OCI-LY7 (cell line): ENCODE measurements around the gene SLC6A7. TPM values are rescaled to one million over a fixed set of nuclear protein-coding genes. Genes with fewer than 3 reads are reported as not detected.

Experiments used
- BruUV-seq: library from RNA; stranded (reverse); fragments of 400-500 nt; replicated peaks from 2 replicates; lab custom pipeline; 2021; lab: Mats Ljungman, UMichigan
- CTCF ChIA-PET: fragments of 300-600 bp; sonication (Branson Sonifier 250); formaldehyde crosslinking; loops from one replicate; lab custom pipeline; 2022; ENCODE audit warnings: antibody characterized with exemption; ENCODE audit not compliant: unreplicated experiment; lab: Charles Lee
- POLR2A ChIA-PET: fragments of 300-600 bp; sonication (Branson Sonifier 250); formaldehyde crosslinking; loops from one replicate; lab custom pipeline; 2022; ENCODE audit warnings: antibody characterized with exemption; lab: Charles Lee
- DNase-seq: peaks from one replicate; pipeline ENCODE4 v3.0.0-alpha.2; 2015; ENCODE audit warnings: low spot score
- H2AFZ ChIP-seq: fragments of 200-600 bp; sonication (generic), shearing (Covaris generic); 2 replicates; pipeline ENCODE4 v1.6.1; 2014; ENCODE audit warnings: mild to moderate bottlenecking, antibody characterized with exemption, low read length, moderate library complexity
- H3K27ac ChIP-seq: fragments of 200-600 bp; sonication (generic); 2 replicates; pipeline ENCODE4 v1.5.1; 2014; ENCODE audit warnings: mixed run types, low read depth, mild to moderate bottlenecking, moderate library complexity, low read length, inconsistent platforms; ENCODE audit not compliant: poor library complexity, severe bottlenecking
- H3K36me3 ChIP-seq: fragments of 200-600 bp; sonication (generic); 2 replicates; pipeline ENCODE4 v1.6.1; 2014; ENCODE audit warnings: mild to moderate bottlenecking, antibody characterized with exemption, low read length, moderate library complexity, mixed read lengths; ENCODE audit not compliant: insufficient read depth
- H3K4me1 ChIP-seq: fragments of 200-600 bp; sonication (generic); 2 replicates; pipeline ENCODE4 v1.5.1; 2014; ENCODE audit warnings: mild to moderate bottlenecking, low read length; ENCODE audit not compliant: insufficient read depth, poor library complexity, severe bottlenecking
- H3K4me2 ChIP-seq: fragments of 200-600 bp; sonication (generic); 2 replicates; pipeline ENCODE4 v1.6.1; 2014; ENCODE audit warnings: mild to moderate bottlenecking, low read length
- H3K4me3 ChIP-seq: fragments of 200-600 bp; sonication (generic); 2 replicates; pipeline ENCODE4 v1.5.1; 2014; ENCODE audit warnings: mild to moderate bottlenecking, low read depth, low read length; ENCODE audit not compliant: poor library complexity, severe bottlenecking
- H3K79me2 ChIP-seq: fragments of 200-600 bp; sonication (generic); 2 replicates; pipeline ENCODE4 v1.6.1; 2016; ENCODE audit warnings: low read depth, mild to moderate bottlenecking, low read length, moderate library complexity, mixed read lengths; ENCODE audit not compliant: insufficient read depth
- H3K9me2 ChIP-seq: fragments of 200-600 bp; sonication (generic); 2 replicates; pipeline ENCODE4 v1.6.1; 2016; ENCODE audit warnings: mild to moderate bottlenecking, low read length, mixed read lengths; ENCODE audit not compliant: insufficient read depth
- H3K9me3 ChIP-seq: fragments of 200-600 bp; sonication (generic); 2 replicates; pipeline ENCODE4 v1.6.1; 2014; ENCODE audit warnings: mild to moderate bottlenecking, mixed run types, low read length, mixed read lengths
- H4K20me1 ChIP-seq: fragments of 200-600 bp; sonication (generic); 2 replicates; pipeline ENCODE4 v1.6.1; 2014; ENCODE audit warnings: mild to moderate bottlenecking, antibody characterized with exemption, low read length, moderate library complexity, mixed read lengths; ENCODE audit not compliant: insufficient read depth
- CTCF ChIP-seq: fragments of 200-600 bp; sonication (generic); conservative IDR thresholded peaks from 2 replicates; pipeline ENCODE4 v1.5.1; 2014; ENCODE audit warnings: mild to moderate bottlenecking, antibody characterized with exemption, low read length, moderate library complexity, mixed read lengths
- EZH2phosphoT487 ChIP-seq: fragments of 200-600 bp; sonication (generic); IDR thresholded peaks from 2 replicates; pipeline ENCODE4 v1.6.1; 2018; ENCODE audit warnings: low read depth, borderline replicate concordance, mild to moderate bottlenecking, mixed run types, antibody characterized with exemption, low read length, moderate library complexity, mixed read lengths
- intact Hi-C: fragments of 100-400 bp; cut with micrococcal nuclease; formaldehyde crosslinking; loops from one replicate; pipeline ENCODE4 v1.10.0; 2022; ENCODE audit not compliant: unreplicated experiment
- total RNA-seq, 2 experiments: library from RNA; depleted of rRNA in 1 of 2; stranded (reverse); fragments of >200 nt in 1 of 2; shearing (Covaris generic) in 1 of 2; gene quantifications; 2 replicates each; pipeline ENCODE4 v1.2.3, GENCODE V29; 2014 to 2022

The SLC6A7 gene
- total RNA-seq, 2 experiments from 2014 or later = not detected

GRCh38 chr5:150222906-150223305, 33.0 kb downstream of the SLC6A7 start:
- CTCF ChIA-PET = interaction anchor here (0.7 kb wide), 1 partner anchor 29 kb away, joined by 4 read pairs; no protein-coding TSS in a partner anchor

GRCh38 chr5:150223474-150223873, 33.6 kb downstream of the SLC6A7 start:
- DNase-seq = no peak
- Histone ChIP-seq H3K4me1 (no peaks in the 10 kb centered on the region), H3K36me3 (no peaks in the 10 kb centered on the region), H3K9me2 (no peaks in the 10 kb centered on the region), H3K9me3 (no peaks in the 10 kb centered on the region), H3K4me3 (no peak overlapping the region), H2AFZ (no peak overlapping the region), H4K20me1 (no peaks in the 10 kb centered on the region; the same call in 1 of the 2 replicates), H3K79me2 (no peaks in the 10 kb centered on the region), H3K4me2 (no peak overlapping the region), H3K27ac (no peak overlapping the region)
- TF ChIP-seq EZH2phosphoT487 (no peak), CTCF (no peak)
- intact Hi-C loops = no loop called here
- CTCF ChIA-PET = no interaction called here
- BruUV-seq = no TSS peak
- POLR2A ChIA-PET = no interaction called here

More at GRCh38 chr5:150222906-150223305, 33.0 kb downstream of the SLC6A7 start:
- TF ChIP-seq CTCF (no peak), EZH2phosphoT487 (no peak)
- Histone ChIP-seq H3K4me3 (no peak overlapping the region), H3K9me2 (no peaks in the 10 kb centered on the region), H3K36me3 (no peaks in the 10 kb centered on the region), H3K27ac (no peak overlapping the region), H3K4me2 (no peak overlapping the region), H3K9me3 (no peaks in the 10 kb centered on the region), H3K4me1 (no peaks in the 10 kb centered on the region), H2AFZ (no peak overlapping the region), H4K20me1 (no peaks in the 10 kb centered on the region; the same call in 1 of the 2 replicates), H3K79me2 (no peaks in the 10 kb centered on the region)
- POLR2A ChIA-PET = no interaction called here
- no TSS peak for BruUV-seq
- DNase-seq = no peak
- intact Hi-C loops = no loop called here

GRCh38 chr5:150224483-150225027, 34.7 kb downstream of the SLC6A7 start:
- no peak overlapping the region for H3K27ac ChIP-seq

More at GRCh38 chr5:150224483-150225027, 34.7 kb downstream of the SLC6A7 start:
- H3K36me3 ChIP-seq = no peaks in the 10 kb centered on the region
- no peak for DNase-seq
- no peak for TF ChIP-seq EZH2phosphoT487
- no peak for TF ChIP-seq CTCF
- H2AFZ ChIP-seq = no peak overlapping the region
- H3K79me2 ChIP-seq = no peaks in the 10 kb centered on the region
- no peak overlapping the region for H3K4me3 ChIP-seq
- H3K9me3 ChIP-seq = no peaks in the 10 kb centered on the region
- ChIA-PET POLR2A (no interaction called here), CTCF (interaction anchor here (0.6 kb wide), 1 partner anchor 58 kb away, joined by 6 read pairs; no protein-coding TSS in a partner anchor)
- H4K20me1 ChIP-seq = no peaks in the 10 kb centered on the region; the same call in 1 of the 2 replicates
- no peak overlapping the region for H3K4me2 ChIP-seq
- no peaks in the 10 kb centered on the region for H3K9me2 ChIP-seq
- intact Hi-C loops = no loop called here
- BruUV-seq = no TSS peak
- H3K4me1 ChIP-seq = no peaks in the 10 kb centered on the region
